ENCODE data around the gene ADIPOQ.

DNA sequence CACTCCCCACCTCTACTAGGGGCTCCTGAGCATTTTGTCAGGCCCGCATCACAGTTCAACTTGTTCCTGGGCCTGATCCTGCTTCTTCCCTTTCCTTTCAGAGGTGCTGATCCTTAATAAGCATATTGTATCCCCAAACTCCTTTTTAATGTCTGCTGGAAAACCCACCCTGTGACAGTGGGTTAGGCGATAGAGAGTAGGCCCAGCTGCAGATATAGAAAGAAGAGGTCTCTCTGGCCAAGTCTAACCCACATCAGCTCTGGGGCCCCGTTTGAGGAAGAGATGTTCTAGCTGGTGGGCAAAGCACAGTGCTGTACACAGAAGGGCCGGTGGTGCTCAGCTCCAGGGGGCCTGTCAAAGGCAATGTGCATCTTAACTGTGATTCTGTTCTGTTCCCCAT lies 53.5 kb downstream of the ADIPOQ start:
- TF ChIP-seq TCF4 (CRISPR knock-in tag; IDR thresholded peaks at IDR 0.05; ENCODE audit: borderline replicate concordance) (no peak), ZNF8 (CRISPR knock-in tag; IDR thresholded peaks at IDR 0.05) (no peak), OSR1 (CRISPR knock-in tag; IDR thresholded peaks at IDR 0.05) (no peak), ZNF565 (CRISPR knock-in tag; conservative IDR thresholded peaks at IDR 0.05; ENCODE audit: low read depth) (no peak), PPARA (CRISPR knock-in tag; IDR thresholded peaks at IDR 0.05; ENCODE audit: borderline replicate concordance) (no peak), PATZ1 (CRISPR knock-in tag; IDR thresholded peaks at IDR 0.05; ENCODE audit: borderline replicate concordance) (no peak)
